ENCODE measurements around the gene ZNF335.

GRCh38 chr20:45957021-45957941, 14.7 kb downstream of the ZNF335 start:
- TF ChIP-seq EZH2 (IDR thresholded peaks at IDR 0.05; ENCODE audit: borderline replicate concordance, low read depth, low read length, severe bottlenecking) (no peak), CTCF (IDR thresholded peaks at IDR 0.05; ENCODE audit: borderline replicate concordance, extremely low read depth, low read length, poor library complexity, severe bottlenecking) (no peak)

All from DND-41 (cell line).